Neuronal stem cell (in vitro differentiated cells): ENCODE measurements around the gene DCP1B.

ENCODE experiments used
- DNase-seq: peaks from one replicate; pipeline ENCODE4 v3.0.0-alpha.2; 2013; ENCODE audit warnings: low spot score
- H2AFZ ChIP-seq: one replicate; pipeline ENCODE4 v1.6.1; 2013; ENCODE audit warnings: mild to moderate bottlenecking, low read length, inconsistent platforms
- H2AK5ac ChIP-seq: 2 replicates; pipeline ENCODE4 v1.6.1; 2013; ENCODE audit warnings: low read depth, mild to moderate bottlenecking, inconsistent platforms, low read length, moderate library complexity, mixed read lengths
- H2BK120ac ChIP-seq: 2 replicates; pipeline ENCODE4 v1.6.1; 2013; ENCODE audit warnings: low read depth, mild to moderate bottlenecking, inconsistent platforms, low read length, moderate library complexity, mixed read lengths
- H2BK12ac ChIP-seq: one replicate; pipeline ENCODE4 v1.6.1; 2013; ENCODE audit warnings: low read length, inconsistent platforms
- H2BK15ac ChIP-seq: 2 replicates; pipeline ENCODE4 v1.6.1; 2013; ENCODE audit warnings: mild to moderate bottlenecking, low read length, inconsistent platforms, mixed read lengths
- H2BK5ac ChIP-seq: one replicate; pipeline ENCODE4 v1.6.1; 2013; ENCODE audit warnings: inconsistent platforms, mild to moderate bottlenecking, low read length, moderate library complexity
- H3K14ac ChIP-seq: one replicate; pipeline ENCODE4 v1.6.1; 2013; ENCODE audit warnings: low read length, inconsistent platforms
- H3K18ac ChIP-seq: 2 replicates; pipeline ENCODE4 v1.6.1; 2013; ENCODE audit warnings: low read length, inconsistent platforms
- H3K23ac ChIP-seq: 2 replicates; pipeline ENCODE4 v1.6.1; 2013; ENCODE audit warnings: low read depth, mild to moderate bottlenecking, mixed read lengths, low read length, inconsistent platforms; ENCODE audit not compliant: poor library complexity
- H3K27ac ChIP-seq: replicated peaks from 3 replicates; pipeline ENCODE4 v1.5.1; 2013; ENCODE audit warnings: low read length, inconsistent platforms
- H3K27me3 ChIP-seq, 3 experiments: 2 replicates each; pipeline ENCODE4 v1.6.1; 2013; ENCODE audit warnings: low read length in 3 of 3, mild to moderate bottlenecking in 2 of 3, inconsistent platforms in 1 of 3, low read depth in 1 of 3, mixed read lengths in 1 of 3, moderate library complexity in 1 of 3; ENCODE audit not compliant: control insufficient read depth in 3 of 3, insufficient read depth in 3 of 3
- H3K36me3 ChIP-seq, 2 donors: replicated peaks in 1 of 2; 2 replicates each; pipeline ENCODE4 v1.6.1; 2013; ENCODE audit warnings: low read length in 2 of 2; ENCODE audit not compliant: control insufficient read depth in 2 of 2, insufficient read depth in 2 of 2
- H3K4ac ChIP-seq: 2 replicates; pipeline ENCODE4 v1.6.1; 2013; ENCODE audit warnings: inconsistent platforms, mild to moderate bottlenecking, low read length, moderate library complexity
- H3K4me1 ChIP-seq, 2 donors: 1 replicate in 1 of 2; 2 replicates in 1 of 2; pipeline ENCODE4 v1.6.1; 2013; ENCODE audit warnings: low read length in 2 of 2, low read depth in 1 of 2; ENCODE audit not compliant: control insufficient read depth in 2 of 2, insufficient read depth in 1 of 2
- H3K4me2 ChIP-seq: one replicate; pipeline ENCODE4 v1.6.1; 2013; ENCODE audit warnings: mild to moderate bottlenecking, low read length, inconsistent platforms; ENCODE audit not compliant: insufficient read depth, poor library complexity, severe bottlenecking
- H3K4me3 ChIP-seq, 2 donors: 2 replicates each; pipeline ENCODE4 v1.5.1; 2013; ENCODE audit warnings: low read length in 2 of 2, mild to moderate bottlenecking in 2 of 2, inconsistent platforms in 1 of 2, moderate library complexity in 1 of 2
- H3K79me1 ChIP-seq: one replicate; pipeline ENCODE4 v1.6.1; 2013; ENCODE audit warnings: low read depth, mild to moderate bottlenecking, inconsistent platforms, low read length, moderate library complexity
- H3K9ac ChIP-seq: one replicate; pipeline ENCODE4 v1.6.1; 2013; ENCODE audit warnings: mild to moderate bottlenecking, low read depth, low read length, inconsistent platforms; ENCODE audit not compliant: poor library complexity
- H3K9me3 ChIP-seq, 2 donors: replicated peaks in 1 of 2; 2 replicates each; pipeline versions ENCODE3 to v1.6.1; 2013; ENCODE audit warnings: low read length in 2 of 2, mild to moderate bottlenecking in 2 of 2, inconsistent platforms in 1 of 2, low read depth in 1 of 2, mixed read lengths in 1 of 2, moderate library complexity in 1 of 2; ENCODE audit not compliant: control insufficient read depth in 2 of 2, insufficient read depth in 1 of 2
- H4K8ac ChIP-seq: one replicate; pipeline ENCODE4 v1.6.1; 2013; ENCODE audit warnings: low read depth, mild to moderate bottlenecking, inconsistent platforms, low read length, moderate library complexity
- H4K91ac ChIP-seq: one replicate; pipeline ENCODE4 v1.6.1; 2013; ENCODE audit warnings: low read length, low read depth, mild to moderate bottlenecking, inconsistent platforms; ENCODE audit not compliant: poor library complexity
- WGBS, 2 donors: extraction: QIAGEN DNeasy Blood & Tissue Kit; methylation state at CpG; one replicate each; pipeline ENCODE4 v1.1.7; 2013; ENCODE audit warnings: missing lambda C conversion rate in 2 of 2, mixed read lengths in 1 of 2; ENCODE audit not compliant: insufficient read length in 2 of 2, insufficient replicate concordance in 1 of 2; ENCODE audit errors: extremely low coverage in 2 of 2; 5-methylcytosine and 5-hydroxymethylcytosine counted together

Gene DCP1B

GRCh38 chr12:2051700-2052621 is 47.7 kb upstream of the DCP1B start:
- no peak overlapping the region for H4K91ac ChIP-seq
- no peak overlapping the region for H3K23ac ChIP-seq
- H2AK5ac ChIP-seq: no peak overlapping the region
- no peak overlapping the region for H2BK120ac ChIP-seq
- no peaks in the 10 kb centered on the region for H3K79me1 ChIP-seq
- no peak overlapping the region for H3K9ac ChIP-seq
- DNase-seq: no peak
- no peak overlapping the region for H4K8ac ChIP-seq
- H3K18ac ChIP-seq: peak overlapping the region; percentile 35
- no CpG with 5 or more reads among the region's 52 CpGs for WGBS, 2 donors
- peak overlapping the region; percentile 39 to 80 for H3K4me3 ChIP-seq
- peaks cover 2 to 3% of the 10 kb centered on the region in 2 donors for H3K4me1 ChIP-seq
- no peak overlapping the region for H3K4ac ChIP-seq
- peak overlapping the region; percentile 89 for H2AFZ ChIP-seq
- no peak overlapping the region for H2BK5ac ChIP-seq
- no peaks in the 10 kb centered on the region for H3K9me3 ChIP-seq
- H3K36me3 ChIP-seq: no peaks in the 10 kb centered on the region
- H3K27me3 ChIP-seq: peaks cover 10 to 92% (median 42%) of the 10 kb centered on the region in 3 experiments
- peak overlapping the region; percentile 97 for H3K4me2 ChIP-seq
- no peak overlapping the region for H2BK12ac ChIP-seq
- no peak overlapping the region for H3K14ac ChIP-seq
- H3K27ac ChIP-seq: no peak overlapping the region
- H2BK15ac ChIP-seq: no peak overlapping the region

GRCh38 chr12:2049604-2050540 is 45.6 kb upstream of the DCP1B start:
- H3K27me3 ChIP-seq: peaks cover 7 to 92% (median 27%) of the 10 kb centered on the region in 3 experiments
- H3K9me3 ChIP-seq: no peaks in the 10 kb centered on the region
- H2BK12ac ChIP-seq: no peak overlapping the region
- H3K79me1 ChIP-seq: no peaks in the 10 kb centered on the region
- no peak overlapping the region for H3K4me2 ChIP-seq
- no peak overlapping the region for H2BK5ac ChIP-seq
- no peak overlapping the region for H3K23ac ChIP-seq
- H3K14ac ChIP-seq: no peak overlapping the region
- H4K8ac ChIP-seq: no peak overlapping the region
- no peak overlapping the region for H2AFZ ChIP-seq
- H3K36me3 ChIP-seq: no peaks in the 10 kb centered on the region
- no CpG with 5 or more reads among the region's 8 CpGs for WGBS, 2 donors
- H3K4me3 ChIP-seq: no peak overlapping the region
- H2AK5ac ChIP-seq: no peak overlapping the region
- no peak overlapping the region for H3K4ac ChIP-seq
- H2BK15ac ChIP-seq: no peak overlapping the region
- H4K91ac ChIP-seq: no peak overlapping the region
- no peak overlapping the region for H3K27ac ChIP-seq
- DNase-seq: no peak
- no peak overlapping the region for H3K9ac ChIP-seq
- no peak overlapping the region for H2BK120ac ChIP-seq
- peaks cover 2 to 3% of the 10 kb centered on the region in 2 donors for H3K4me1 ChIP-seq
- H3K18ac ChIP-seq: no peak overlapping the region

GRCh38 chr12:2047752-2048151 is 43.5 kb upstream of the DCP1B start:
- Histone ChIP-seq H4K91ac (no peak overlapping the region), H3K18ac (no peak overlapping the region), H3K4ac (no peak overlapping the region), H3K9me3 (no peaks in the 10 kb centered on the region), H3K14ac (no peak overlapping the region), H3K27ac (no peak overlapping the region), H4K8ac (no peak overlapping the region), H2BK15ac (no peak overlapping the region), H2BK12ac (no peak overlapping the region), H3K4me2 (no peak overlapping the region), H2AK5ac (no peak overlapping the region), H3K23ac (no peak overlapping the region), H2BK5ac (no peak overlapping the region), H3K4me3 (no peak overlapping the region), H3K79me1 (no peaks in the 10 kb centered on the region), H3K27me3 (peaks cover 0 to 82% (median 11%) of the 10 kb centered on the region in 3 experiments), H3K36me3 (no peaks in the 10 kb centered on the region), H3K4me1 (peaks cover 0 to 2% of the 10 kb centered on the region in 2 donors), H2AFZ (no peak overlapping the region), H3K9ac (no peak overlapping the region), H2BK120ac (no peak overlapping the region)
- no peak for DNase-seq
- WGBS, 2 donors: no CpG with 5 or more reads among the region's 7 CpGs

- Histone ChIP-seq H2BK12ac (no peak overlapping the region), H2AFZ (no peak overlapping the region), H2BK15ac (no peak overlapping the region), H3K14ac (no peak overlapping the region), H4K91ac (no peak overlapping the region), H2AK5ac (no peak overlapping the region), H3K9me3 (no peaks in the 10 kb centered on the region), H2BK5ac (no peak overlapping the region), H3K4ac (no peak overlapping the region), H3K4me2 (no peak overlapping the region), H4K8ac (no peak overlapping the region), H3K4me1 (no peaks in the 10 kb centered on the region), H2BK120ac (no peak overlapping the region), H3K27ac (no peak overlapping the region), H3K27me3 (peaks cover 0 to 79% (median 10%) of the 10 kb centered on the region in 3 experiments), H3K36me3 (no peaks in the 10 kb centered on the region), H3K79me1 (no peaks in the 10 kb centered on the region), H3K23ac (no peak overlapping the region), H3K9ac (no peak overlapping the region), H3K18ac (no peak overlapping the region), H3K4me3 (no peak overlapping the region)
- DNase-seq: no peak
- no CpG with 5 or more reads among the region's 4 CpGs for WGBS, 2 donors
Observed at GRCh38 chr12:2046957-2047356, 42.7 kb upstream of the DCP1B start.
